ENCODE data around the gene MAP1LC3B2. TPM values are rescaled to one million over a fixed set of nuclear protein-coding genes. Genes with fewer than 3 reads are reported as not detected.

MAP1LC3B2 gene
- total and polyA plus RNA-seq, 2 of the 8 experiments (the other 6 are each of a cell fraction or from before 2014, with no cell fraction given), result 0.39 to 1.5 TPM

- Histone ChIP-seq H4K8ac (ENCODE audit: extremely low read depth, insufficient read depth, low read length) (no peak overlapping the region), H3K9me3 (ENCODE audit: insufficient read depth in 2 of 2, low read depth in 1 of 2, low read length in 1 of 2) (no peaks in the 10 kb centered on the region), H3K27ac (ENCODE audit: low read depth, low read length) (no peak overlapping the region), H3K4ac (replicated peaks; ENCODE audit: insufficient read length, low read depth, low read length) (no peak overlapping the region), H2AK5ac (ENCODE audit: low read depth, low read length) (no peak overlapping the region), H3K9ac (replicated peaks in 1 of 4; ENCODE audit: extremely low read depth in 1 of 4, low read depth in 3 of 4, low read length in 3 of 4) (no peak overlapping the region), H3K18ac (ENCODE audit: extremely low read depth, low read length) (no peak overlapping the region), H2AFZ (ENCODE audit: low read length) (no peak overlapping the region), H2BK120ac (replicated peaks; ENCODE audit: low read depth, low read length) (no peak overlapping the region), H4K20me1 (replicated peaks in 1 of 2; ENCODE audit: control insufficient read depth in 1 of 2, insufficient read depth in 2 of 2, low read length in 2 of 2) (peaks cover 3% of the 10 kb centered on the region in 2 experiments), H2BK20ac (ENCODE audit: low read length) (no peak overlapping the region), H2BK15ac (ENCODE audit: low read length) (no peak overlapping the region), H3K4me2 (ENCODE audit: insufficient read depth in 1 of 2, low read depth in 2 of 2, low read length in 2 of 2) (no peak overlapping the region), H3K56ac (replicated peaks; ENCODE audit: insufficient read length, low read depth, low read length) (no peak overlapping the region), H3K79me1 (ENCODE audit: low read depth, low read length) (no peaks in the 10 kb centered on the region), H3K23ac (ENCODE audit: insufficient read length) (no peak overlapping the region), H4K91ac (replicated peaks; ENCODE audit: insufficient read length, low read length) (no peak overlapping the region), H2BK12ac (ENCODE audit: low read depth, low read length) (no peak overlapping the region), H3K27me3 (replicated peaks in 1 of 4; ENCODE audit: control insufficient read depth in 3 of 4, extremely low read depth in 1 of 4, insufficient read depth in 3 of 4, low read length in 3 of 4) (peaks cover 0 to 9% (median 4%) of the 10 kb centered on the region in 4 experiments; a peak in 4 of 7 replicates), H3K36me3 (ENCODE audit: control insufficient read depth in 2 of 4, insufficient read depth in 4 of 4, low read length in 3 of 4) (no peaks in the 10 kb centered on the region), H3K4me3 (ENCODE audit: extremely low read depth in 1 of 4, insufficient read depth in 2 of 4, low read depth in 3 of 4, low read length in 4 of 4) (no peak overlapping the region), H4K5ac (ENCODE audit: insufficient read length, low read depth, low read length) (no peak overlapping the region), H3K14ac (ENCODE audit: insufficient read length) (no peak overlapping the region), H2BK5ac (ENCODE audit: low read depth, low read length) (no peak overlapping the region), H3K79me2 (ENCODE audit: control insufficient read depth in 1 of 2, insufficient read depth in 2 of 2, low read length in 2 of 2) (no peaks in the 10 kb centered on the region), H3K4me1 (replicated peaks in 1 of 4; ENCODE audit: control insufficient read depth in 3 of 4, insufficient read depth in 4 of 4, low read length in 3 of 4) (peaks cover 2 to 20% (median 18%) of the 10 kb centered on the region in 4 experiments), H3K23me2 (ENCODE audit: low read depth, low read length) (peaks cover 5% of the 10 kb centered on the region; the same call in 1 of the 2 replicates)
- 84% methylated on average over 15 of the region's 15 CpGs; no CpG with 5 or more reads in 1 of the 2 experiments for WGBS, 2 experiments (ENCODE audit: extremely low coverage in 1 of 2, insufficient coverage in 1 of 2, insufficient read length in 1 of 2, insufficient replicate concordance in 2 of 2, low coverage in 1 of 2, low lambda C conversion rate in 2 of 2, missing lambda C conversion rate in 1 of 2)
- ChIA-PET CTCF (ENCODE audit: partially characterized antibody) (interaction anchor here (0.9 to 1.0 kb wide), 2 partner anchors 137 to 241 kb away, joined by 3 to 4 read pairs; no protein-coding TSS in a partner anchor), POLR2A (ENCODE audit: partially characterized antibody) (interaction anchor here (2.3 kb wide), 1 partner anchor 15 kb away, joined by 7 read pairs; no protein-coding TSS in a partner anchor)
- DNase-seq (ENCODE audit: low read depth in 1 of 2, low spot score in 2 of 2), result no peak
- TF ChIP-seq CHD2 (IDR thresholded peaks at IDR 0.05; ENCODE audit: low read length) (no peak), SIN3A (conservative IDR thresholded peaks at IDR 0.05 in 1 of 2, IDR thresholded peaks at IDR 0.05 in 1 of 2; ENCODE audit: low read depth in 1 of 2, low read length in 2 of 2) (no peak), POU5F1 (IDR thresholded peaks at IDR 0.05; ENCODE audit: low read depth, low read length) (no peak), TAF1 (IDR thresholded peaks at IDR 0.05; ENCODE audit: low read depth, low read length) (no peak), YY1 (IDR thresholded peaks at IDR 0.05; ENCODE audit: low read depth, low read length) (no peak), CBX5 (IDR thresholded peaks at IDR 0.05; ENCODE audit: low read depth, low read length) (no peak), EGR1 (IDR thresholded peaks at IDR 0.05; ENCODE audit: borderline replicate concordance, low read depth, low read length) (no peak), ZNF274 (IDR thresholded peaks at IDR 0.05; ENCODE audit: borderline replicate concordance, extremely low read depth, low read length) (no peak)
- no peak for FAIRE-seq
Observed at GRCh38 chr12:116520801-116521471, 38.2 kb upstream of the MAP1LC3B2 start.

Measured in H1 (cell line).